GM19467 (cell line): ENCODE data around the gene GLTPD2.

Experiments
- ATAC-seq: cut with Tn5 transposase; IDR thresholded peaks from one replicate; pipeline ENCODE4 v1.9.1; 2021; ENCODE audit warnings: mild to moderate bottlenecking, moderate library complexity; ENCODE audit not compliant: unreplicated experiment

GLTPD2 gene

GRCh38 chr17:4788807-4789700 lies at the start of gene GLTPD2:
Gene GLTPD2 (plus strand): TSS chr17:4788964. CDS start chr17:4789012, 48 bp downstream.
- peak; percentile 7 for ATAC-seq

- no peak for ATAC-seq
These were observed 49.4 kb upstream of the GLTPD2 start, which contains the start of the genes CXCL16 and ZMYND15 for GRCh38 chr17:4739122-4740024. Gene CXCL16 (minus strand): TSS chr17:4739928. CDS start chr17:4739339, 589 bp downstream. Gene ZMYND15 (plus strand): TSS chr17:4739833. CDS start chr17:4740549, 716 bp downstream.

- ATAC-seq, result no peak
These were observed 48.8 kb upstream of the GLTPD2 start for GRCh38 chr17:4740025-4740351.

- no peak for ATAC-seq
These were observed 48.2 kb upstream of the GLTPD2 start for GRCh38 chr17:4740584-4740983.

- no peak for ATAC-seq
These were observed 47.2 kb upstream of the GLTPD2 start for GRCh38 chr17:4741544-4741943.

GRCh38 chr17:4742133-4742532 lies 46.6 kb upstream of the GLTPD2 start:
- no peak for ATAC-seq

GRCh38 chr17:4742629-4743028 lies 46.1 kb upstream of the GLTPD2 start:
- no peak for ATAC-seq

GRCh38 chr17:4743216-4743615 lies 45.5 kb upstream of the GLTPD2 start:
- no peak for ATAC-seq

GRCh38 chr17:4743898-4744297 lies 44.9 kb upstream of the GLTPD2 start:
- no peak for ATAC-seq

- no peak for ATAC-seq
These were observed 43.5 kb upstream of the GLTPD2 start for GRCh38 chr17:4744999-4745969.

GRCh38 chr17:4747847-4748246 lies 40.9 kb upstream of the GLTPD2 start:
- no peak for ATAC-seq

GRCh38 chr17:4748686-4749085 lies 40.1 kb upstream of the GLTPD2 start:
- no peak for ATAC-seq

- ATAC-seq, result no peak
These were observed 38.2 kb upstream of the GLTPD2 start for GRCh38 chr17:4750606-4751005.

- no peak for ATAC-seq
These were observed 36.8 kb upstream of the GLTPD2 start for GRCh38 chr17:4751932-4752331.

- no peak for ATAC-seq
These were observed 35.4 kb upstream of the GLTPD2 start for GRCh38 chr17:4753392-4753791.

- ATAC-seq, result no peak
These were observed 29.0 kb upstream of the GLTPD2 start for GRCh38 chr17:4759776-4760236.

GRCh38 chr17:4764595-4764994 lies 24.2 kb upstream of the GLTPD2 start:
- ATAC-seq, result no peak

- ATAC-seq, result no peak
These were observed 22.6 kb upstream of the GLTPD2 start for GRCh38 chr17:4766201-4766600.

GRCh38 chr17:4766723-4767122 lies 22.0 kb upstream of the GLTPD2 start:
- no peak for ATAC-seq

- ATAC-seq, result no peak
These were observed 20.5 kb upstream of the GLTPD2 start for GRCh38 chr17:4768298-4768697.
